Measurements from ENCODE around the gene ZNF750. TPM values are rescaled to one million over a fixed set of nuclear protein-coding genes. Genes with fewer than 3 reads are reported as not detected.

ZNF750 gene
- total RNA-seq, 4 donors from 2014 or later, result 117 to 353 (median 233) TPM

- Histone ChIP-seq H3K4me1 (peaks cover 16% of the 10 kb centered on the region), H3K27ac (no peak overlapping the region), H3K27me3 (no peaks in the 10 kb centered on the region), H3K9me3 (no peaks in the 10 kb centered on the region), H3K4me3 (no peak overlapping the region), H3K36me3 (peaks cover 45% of the 10 kb centered on the region)
- 95% methylated on average over 14 of the region's 15 CpGs for WGBS
- DNase-seq (ENCODE audit: low spot score in 2 of 2), result no peak
- TF ChIP-seq CTCF (IDR thresholded peaks at IDR 0.05), result no peak
- TF ChIP-seq POLR2AphosphoS5 (IDR thresholded peaks at IDR 0.05), result no peak
- no peak for TF ChIP-seq EP300 (IDR thresholded peaks at IDR 0.05)
- TF ChIP-seq POLR2A (IDR thresholded peaks at IDR 0.05), result no peak
Measured at GRCh38 chr17:82803606-82804005, 36.2 kb downstream of the ZNF750 start.

GRCh38 chr17:82803185-82803584 is 36.6 kb downstream of the ZNF750 start:
- 92% methylated on average over 9 of the region's 9 CpGs for WGBS
- TF ChIP-seq EP300 (IDR thresholded peaks at IDR 0.05) (no peak), POLR2AphosphoS5 (IDR thresholded peaks at IDR 0.05) (no peak), CTCF (IDR thresholded peaks at IDR 0.05) (no peak), POLR2A (IDR thresholded peaks at IDR 0.05) (no peak)
- no peak overlapping the region for H3K4me3 ChIP-seq
- no peak overlapping the region for H3K27ac ChIP-seq
- peaks cover 47% of the 10 kb centered on the region for H3K36me3 ChIP-seq
- no peak for DNase-seq (ENCODE audit: low spot score in 2 of 2)
- no peaks in the 10 kb centered on the region for H3K9me3 ChIP-seq
- H3K4me1 ChIP-seq, result peaks cover 16% of the 10 kb centered on the region
- H3K27me3 ChIP-seq, result no peaks in the 10 kb centered on the region

- no peak for DNase-seq (ENCODE audit: low spot score in 2 of 2)
- WGBS, result 90% methylated on average over 17 of the region's 17 CpGs
- no peaks in the 10 kb centered on the region for H3K27me3 ChIP-seq
- no peaks in the 10 kb centered on the region for H3K9me3 ChIP-seq
- peaks cover 16% of the 10 kb centered on the region for H3K4me1 ChIP-seq
- no peak overlapping the region for H3K4me3 ChIP-seq
- H3K36me3 ChIP-seq, result peaks cover 39% of the 10 kb centered on the region
- TF ChIP-seq POLR2A (IDR thresholded peaks at IDR 0.05) (no peak), EP300 (IDR thresholded peaks at IDR 0.05) (no peak)
- no peak overlapping the region for H3K27ac ChIP-seq
Measured at GRCh38 chr17:82802075-82802780, 37.6 kb downstream of the ZNF750 start.

- no peaks in the 10 kb centered on the region for H3K9me3 ChIP-seq
- 93% methylated on average over 63 of the region's 63 CpGs for WGBS
- no peak overlapping the region for H3K27ac ChIP-seq
- H3K4me3 ChIP-seq, result no peak overlapping the region
- TF ChIP-seq CTCF (IDR thresholded peaks at IDR 0.05) (no peak), EP300 (IDR thresholded peaks at IDR 0.05) (no peak), POLR2A (IDR thresholded peaks at IDR 0.05) (no peak), POLR2AphosphoS5 (IDR thresholded peaks at IDR 0.05) (no peak)
- H3K4me1 ChIP-seq, result peaks cover 10% of the 10 kb centered on the region
- peaks cover 31% of the 10 kb centered on the region for H3K36me3 ChIP-seq
- DNase-seq (ENCODE audit: low spot score in 2 of 2), result no peak
- no peaks in the 10 kb centered on the region for H3K27me3 ChIP-seq
Measured at GRCh38 chr17:82801377-82801970, 38.3 kb downstream of the ZNF750 start.

GRCh38 chr17:82800885-82801284 is 38.9 kb downstream of the ZNF750 start:
- Histone ChIP-seq H3K36me3 (peaks cover 28% of the 10 kb centered on the region), H3K4me3 (no peak overlapping the region), H3K4me1 (peaks cover 13% of the 10 kb centered on the region), H3K27ac (no peak overlapping the region), H3K27me3 (no peaks in the 10 kb centered on the region), H3K9me3 (no peaks in the 10 kb centered on the region)
- no peak for DNase-seq (ENCODE audit: low spot score in 2 of 2)
- TF ChIP-seq EP300 (IDR thresholded peaks at IDR 0.05) (no peak), POLR2AphosphoS5 (IDR thresholded peaks at IDR 0.05) (no peak), POLR2A (IDR thresholded peaks at IDR 0.05) (no peak), CTCF (IDR thresholded peaks at IDR 0.05) (no peak)
- 95% methylated on average over 15 of the region's 15 CpGs for WGBS

Measured in suprapubic skin (tissue), 4 donors.